Breast epithelium (tissue), 4 donors: Measurements from ENCODE around the gene GAB2. TPM values are rescaled to one million over a fixed set of nuclear protein-coding genes. Genes with fewer than 3 reads are reported as not detected.

ENCODE experiments used
- DNase-seq, 2 donors: peaks; one replicate each; pipeline ENCODE4 v3.0.0-alpha.2; 2019; ENCODE audit warnings: low spot score in 2 of 2
- H3K27ac ChIP-seq, 2 donors: fragments of 200-600 bp; sonication (generic) in 1 of 2; one replicate each; pipeline ENCODE4 v1.5.1; 2016 to 2019; ENCODE audit warnings: mild to moderate bottlenecking in 1 of 2
- H3K27me3 ChIP-seq, 2 donors: fragments of 200-600 bp; sonication (generic) in 1 of 2; one replicate each; pipeline versions ENCODE4 v1.5.1 to v1.6.0; 2017 to 2019; ENCODE audit warnings: control low read depth in 1 of 2, mild to moderate bottlenecking in 1 of 2
- H3K36me3 ChIP-seq: fragments of 200-600 bp; one replicate; pipeline ENCODE4 v1.5.1; 2019
- H3K4me1 ChIP-seq, 2 donors: fragments of 200-600 bp; sonication (generic); one replicate each; pipeline ENCODE4 v1.5.1; 2016 to 2019; ENCODE audit warnings: control low read depth in 1 of 2
- H3K4me3 ChIP-seq, 3 donors: fragments of 200-600 bp; sonication (generic); 1 replicate in 2 of 3; 2 replicates in 1 of 3; pipeline ENCODE4 v1.5.1; 2016 to 2019; ENCODE audit warnings: mild to moderate bottlenecking in 3 of 3, moderate library complexity in 2 of 3
- H3K9me3 ChIP-seq, 2 donors: fragments of 200-600 bp; sonication (generic) in 1 of 2; one replicate each; pipeline ENCODE4 v1.5.1; 2016 to 2019; ENCODE audit warnings: control low read depth in 1 of 2
- POLR2A ChIP-seq: fragments of 450-650 bp; IDR thresholded peaks from one replicate; pipeline ENCODE4 v1.6.1; 2016; ENCODE audit warnings: antibody characterized with exemption, mild to moderate bottlenecking, moderate library complexity
- POLR2AphosphoS5 ChIP-seq, 3 donors: sonication (generic); formaldehyde crosslinking; IDR thresholded peaks; one replicate each; pipeline ENCODE4 v1.6.1; 2017; ENCODE audit warnings: antibody characterized with exemption in 3 of 3
- intact Hi-C: fragments of 100-400 bp; cut with DNase I; formaldehyde crosslinking; loops from one replicate; pipeline ENCODE4 v1.15.1; 2023; ENCODE audit warnings: low total_unique reads
- total RNA-seq, 3 donors: library from RNA; depleted of rRNA; stranded (reverse); fragments of >200 nt; gene quantifications; one replicate each; pipeline ENCODE4 v1.1.0, GENCODE V29; 2016
- TF ChIP-seq, protein P1 (sequence below), 3 donors: fragments of 450-650 bp; IDR thresholded peaks; one replicate each; pipeline ENCODE4 v1.5.1; 2016 to 2017; ENCODE audit warnings: antibody characterized with exemption in 3 of 3, mild to moderate bottlenecking in 3 of 3, moderate library complexity in 3 of 3

The GAB2 gene
- total RNA-seq, 3 donors from 2014 or later: 22.9 to 43.8 (median 24.9) TPM

DNA sequence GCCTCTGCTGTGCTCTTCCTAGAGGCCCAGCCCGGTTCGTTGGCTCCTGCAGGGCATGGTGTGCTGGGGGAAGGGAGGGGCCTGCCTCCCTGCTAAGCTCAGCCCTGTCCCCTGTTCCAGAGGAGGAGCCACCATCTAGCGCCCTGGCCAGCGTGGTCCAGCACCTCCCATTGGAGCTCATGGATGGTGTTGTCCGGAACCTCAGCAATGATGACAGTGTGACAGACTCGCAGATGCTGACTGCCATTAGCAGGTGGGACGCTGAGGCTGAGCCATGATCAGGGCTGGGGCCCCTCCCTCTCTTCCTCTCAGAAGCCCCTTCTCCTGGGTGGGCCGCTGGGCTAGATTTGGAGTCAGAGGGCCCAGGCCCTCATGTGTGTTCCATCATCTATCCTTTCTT, 219.8 kb downstream of the GAB2 start:
- H3K36me3 ChIP-seq: no peaks in the 10 kb centered on the region
- intact Hi-C loops: no loop called here
- H3K27ac ChIP-seq: no peak overlapping the region
- no peaks in the 10 kb centered on the region for H3K27me3 ChIP-seq
- no peak overlapping the region for H3K4me3 ChIP-seq
- H3K9me3 ChIP-seq: no peaks in the 10 kb centered on the region
- no peak for TF ChIP-seq POLR2AphosphoS5 (IDR thresholded peaks at IDR 0.05)
- TF ChIP-seq POLR2A: no peak
- TF ChIP-seq, protein P1, sequence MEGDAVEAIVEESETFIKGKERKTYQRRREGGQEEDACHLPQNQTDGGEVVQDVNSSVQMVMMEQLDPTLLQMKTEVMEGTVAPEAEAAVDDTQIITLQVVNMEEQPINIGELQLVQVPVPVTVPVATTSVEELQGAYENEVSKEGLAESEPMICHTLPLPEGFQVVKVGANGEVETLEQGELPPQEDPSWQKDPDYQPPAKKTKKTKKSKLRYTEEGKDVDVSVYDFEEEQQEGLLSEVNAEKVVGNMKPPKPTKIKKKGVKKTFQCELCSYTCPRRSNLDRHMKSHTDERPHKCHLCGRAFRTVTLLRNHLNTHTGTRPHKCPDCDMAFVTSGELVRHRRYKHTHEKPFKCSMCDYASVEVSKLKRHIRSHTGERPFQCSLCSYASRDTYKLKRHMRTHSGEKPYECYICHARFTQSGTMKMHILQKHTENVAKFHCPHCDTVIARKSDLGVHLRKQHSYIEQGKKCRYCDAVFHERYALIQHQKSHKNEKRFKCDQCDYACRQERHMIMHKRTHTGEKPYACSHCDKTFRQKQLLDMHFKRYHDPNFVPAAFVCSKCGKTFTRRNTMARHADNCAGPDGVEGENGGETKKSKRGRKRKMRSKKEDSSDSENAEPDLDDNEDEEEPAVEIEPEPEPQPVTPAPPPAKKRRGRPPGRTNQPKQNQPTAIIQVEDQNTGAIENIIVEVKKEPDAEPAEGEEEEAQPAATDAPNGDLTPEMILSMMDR (IDR thresholded peaks at IDR 0.05): no peak
- DNase-seq: peak in 1 of 2 donors; percentile 35
- H3K4me1 ChIP-seq: no peaks in the 10 kb centered on the region

DNA sequence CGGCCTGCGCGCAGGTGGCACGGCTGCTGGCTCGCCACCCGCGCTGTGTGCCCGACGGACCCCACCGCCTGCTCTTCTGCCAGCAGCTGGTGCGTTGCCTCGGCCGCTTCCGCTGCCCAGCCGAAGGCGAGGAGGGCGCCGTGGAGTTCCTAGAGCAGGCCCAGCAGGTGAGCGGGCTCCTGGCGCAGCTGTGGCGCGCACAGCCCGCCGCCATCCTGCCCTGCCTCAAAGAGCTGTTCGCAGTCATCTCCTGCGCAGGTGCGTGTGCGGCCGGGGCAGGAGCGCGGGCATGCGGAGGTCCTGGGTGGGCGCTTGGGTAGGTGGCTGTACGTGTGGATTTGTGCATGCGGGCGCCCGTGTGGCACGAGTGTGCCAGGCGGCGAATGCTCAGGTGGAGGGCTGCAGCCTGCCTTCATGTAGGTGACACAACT, 220.9 kb downstream of the GAB2 start:
- Histone ChIP-seq H3K27me3 (no peaks in the 10 kb centered on the region), H3K36me3 (no peaks in the 10 kb centered on the region), H3K27ac (no peak overlapping the region), H3K4me3 (peak overlapping the region in 1 of 3 donors; percentile 43), H3K9me3 (no peaks in the 10 kb centered on the region), H3K4me1 (peaks cover 0 to 5% of the 10 kb centered on the region in 2 donors)
- intact Hi-C loops: no loop called here
- DNase-seq: peak in 1 of 2 donors; percentile 19
- TF ChIP-seq POLR2A (no peak), POLR2AphosphoS5 (IDR thresholded peaks at IDR 0.05) (no peak)
- TF ChIP-seq, protein P1 (IDR thresholded peaks at IDR 0.05): no peak

DNA sequence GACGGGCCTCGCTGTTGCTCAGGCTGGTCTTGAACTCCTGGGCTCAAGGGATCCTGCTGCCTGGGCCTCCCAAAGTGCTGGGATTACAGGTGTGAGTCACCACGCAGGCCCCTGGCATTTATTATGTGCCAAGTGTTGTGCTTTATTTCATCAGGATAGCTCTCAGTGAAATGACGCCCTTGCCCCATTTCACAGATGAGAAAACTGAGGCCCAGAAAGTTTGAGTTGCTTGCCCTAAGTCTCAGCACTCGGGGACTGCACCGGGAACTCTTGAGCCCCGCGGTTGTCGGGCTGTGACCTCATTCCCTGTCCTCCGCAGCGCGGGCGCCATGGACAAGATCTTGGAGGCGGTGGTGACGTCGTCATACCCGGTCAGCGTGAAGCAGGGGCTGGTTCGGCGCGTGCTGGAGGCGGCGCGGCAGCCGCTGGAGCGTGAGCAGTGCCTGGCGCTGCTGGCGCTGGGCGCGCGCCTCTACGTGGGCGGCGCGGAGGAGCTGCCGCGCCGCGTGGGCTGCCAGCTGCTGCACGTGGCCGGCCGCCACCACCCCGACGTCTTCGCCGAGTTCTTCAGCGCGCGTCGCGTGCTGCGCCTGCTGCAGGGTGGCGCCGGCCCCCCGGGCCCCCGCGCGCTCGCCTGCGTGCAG, 221.6 kb downstream of the GAB2 start:
- no peaks in the 10 kb centered on the region for H3K36me3 ChIP-seq
- peaks cover 0 to 5% of the 10 kb centered on the region in 2 donors for H3K4me1 ChIP-seq
- DNase-seq: peak in 1 of 2 donors; percentile 44
- no peaks in the 10 kb centered on the region for H3K27me3 ChIP-seq
- peak overlapping the region in 1 of 3 donors; percentile 43 for H3K4me3 ChIP-seq
- no peaks in the 10 kb centered on the region for H3K9me3 ChIP-seq
- TF ChIP-seq, protein P1 (IDR thresholded peaks at IDR 0.05): no peak
- TF ChIP-seq POLR2AphosphoS5 (IDR thresholded peaks at IDR 0.05) (no peak), POLR2A (no peak)
- no peak overlapping the region for H3K27ac ChIP-seq
- intact Hi-C loops: no loop called here

DNA sequence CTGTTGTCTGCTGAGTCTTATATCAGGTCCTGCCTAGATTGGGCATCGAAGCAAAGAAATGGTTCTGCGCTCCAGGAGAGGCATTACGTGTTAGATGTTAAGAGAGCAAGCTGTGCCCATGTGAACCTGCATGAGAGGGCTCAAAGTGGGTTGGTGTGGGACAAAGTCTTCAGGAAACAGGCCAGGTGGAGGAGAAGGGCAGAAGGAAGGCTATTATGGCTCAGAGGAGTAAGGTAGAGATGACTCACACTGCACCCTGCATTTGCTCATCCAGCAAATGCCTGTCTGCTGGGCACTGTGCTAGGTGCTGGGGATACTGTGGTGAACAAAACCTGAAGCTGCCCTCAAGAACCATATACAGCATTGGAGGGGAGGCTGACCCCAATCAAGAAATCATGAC, 223.1 kb downstream of the GAB2 start:
- H3K9me3 ChIP-seq: no peaks in the 10 kb centered on the region
- H3K4me3 ChIP-seq: no peak overlapping the region
- TF ChIP-seq, protein P1 (IDR thresholded peaks at IDR 0.05): no peak
- TF ChIP-seq POLR2A: no peak
- TF ChIP-seq POLR2AphosphoS5 (IDR thresholded peaks at IDR 0.05): no peak
- no peaks in the 10 kb centered on the region for H3K36me3 ChIP-seq
- intact Hi-C loops: loop anchor here (1.0 kb wide), 1 partner anchor 33 kb away; no protein-coding TSS in a partner anchor
- H3K4me1 ChIP-seq: peaks cover 3 to 6% of the 10 kb centered on the region in 2 donors
- no peak overlapping the region for H3K27ac ChIP-seq
- no peak for DNase-seq
- no peaks in the 10 kb centered on the region for H3K27me3 ChIP-seq

DNA sequence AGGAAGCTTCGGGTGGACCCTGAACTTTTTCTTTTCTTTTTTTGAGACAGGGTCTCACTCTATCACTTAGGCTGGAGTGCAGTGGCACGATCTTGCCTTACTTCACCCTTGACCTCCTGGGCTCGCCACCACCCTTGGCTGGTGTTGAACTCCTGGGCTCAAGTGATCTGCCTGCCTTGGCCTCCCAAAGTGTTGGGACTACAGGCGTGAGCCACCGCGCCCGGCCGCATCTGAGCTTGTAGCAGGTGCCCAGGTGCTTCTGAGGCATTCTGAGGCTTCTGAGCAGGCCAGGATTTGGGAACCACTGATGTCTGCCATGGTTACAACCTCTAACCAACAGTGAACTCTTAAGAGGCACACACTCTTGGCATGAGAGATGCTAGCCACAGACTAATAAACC, 223.8 kb downstream of the GAB2 start:
- H3K27me3 ChIP-seq: no peaks in the 10 kb centered on the region
- no peaks in the 10 kb centered on the region for H3K36me3 ChIP-seq
- peaks cover 3 to 9% of the 10 kb centered on the region in 2 donors for H3K4me1 ChIP-seq
- H3K27ac ChIP-seq: peak overlapping the region in 1 of 2 donors; percentile 10
- peak; percentile 36 to 37 for DNase-seq
- intact Hi-C loops: loop anchor here (1.0 kb wide), 1 partner anchor 33 kb away; no protein-coding TSS in a partner anchor
- H3K4me3 ChIP-seq: no peak overlapping the region
- TF ChIP-seq POLR2A: no peak
- TF ChIP-seq, protein P1 (IDR thresholded peaks at IDR 0.05): no peak
- no peak for TF ChIP-seq POLR2AphosphoS5 (IDR thresholded peaks at IDR 0.05)
- no peaks in the 10 kb centered on the region for H3K9me3 ChIP-seq
